MM.1S (cell line): ENCODE data around the gene NR6A1.

ENCODE experiments used
- EZH2phosphoT487 ChIP-seq: fragments of 300-600 bp; sonication (generic); IDR thresholded peaks from 2 replicates; pipeline ENCODE4 v1.6.1; 2018; ENCODE audit warnings: antibody characterized with exemption, low read length
- TF ChIP-seq, protein P1 (sequence below): fragments of 300-600 bp; sonication (generic); IDR thresholded peaks from 2 replicates; pipeline ENCODE4 v1.5.1; 2016; ENCODE audit warnings: antibody characterized with exemption, low read length, mixed read lengths

DNA sequence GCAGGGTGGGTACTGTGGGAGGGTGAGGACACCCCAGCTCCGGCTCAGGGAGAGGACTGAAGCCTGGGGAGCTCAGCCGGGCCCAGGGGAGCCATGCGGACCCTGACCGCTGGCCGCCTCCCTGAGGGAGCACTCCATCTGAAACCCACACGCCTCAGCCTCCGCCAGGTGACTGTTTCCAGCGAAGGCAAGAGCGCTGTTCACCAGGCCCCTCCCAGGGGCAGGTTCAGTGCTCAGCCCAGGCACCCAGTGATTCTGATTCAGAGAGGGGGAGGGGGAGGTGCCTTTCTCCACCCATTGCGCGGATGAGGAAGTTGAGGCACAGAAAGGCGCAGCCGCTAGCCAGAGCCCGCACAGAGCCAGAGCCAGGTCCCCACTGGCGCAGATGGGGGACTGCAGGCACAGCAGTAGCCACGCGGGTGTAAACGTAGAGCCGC is 293.9 kb downstream of the NR6A1 start:
- TF ChIP-seq, protein P1, sequence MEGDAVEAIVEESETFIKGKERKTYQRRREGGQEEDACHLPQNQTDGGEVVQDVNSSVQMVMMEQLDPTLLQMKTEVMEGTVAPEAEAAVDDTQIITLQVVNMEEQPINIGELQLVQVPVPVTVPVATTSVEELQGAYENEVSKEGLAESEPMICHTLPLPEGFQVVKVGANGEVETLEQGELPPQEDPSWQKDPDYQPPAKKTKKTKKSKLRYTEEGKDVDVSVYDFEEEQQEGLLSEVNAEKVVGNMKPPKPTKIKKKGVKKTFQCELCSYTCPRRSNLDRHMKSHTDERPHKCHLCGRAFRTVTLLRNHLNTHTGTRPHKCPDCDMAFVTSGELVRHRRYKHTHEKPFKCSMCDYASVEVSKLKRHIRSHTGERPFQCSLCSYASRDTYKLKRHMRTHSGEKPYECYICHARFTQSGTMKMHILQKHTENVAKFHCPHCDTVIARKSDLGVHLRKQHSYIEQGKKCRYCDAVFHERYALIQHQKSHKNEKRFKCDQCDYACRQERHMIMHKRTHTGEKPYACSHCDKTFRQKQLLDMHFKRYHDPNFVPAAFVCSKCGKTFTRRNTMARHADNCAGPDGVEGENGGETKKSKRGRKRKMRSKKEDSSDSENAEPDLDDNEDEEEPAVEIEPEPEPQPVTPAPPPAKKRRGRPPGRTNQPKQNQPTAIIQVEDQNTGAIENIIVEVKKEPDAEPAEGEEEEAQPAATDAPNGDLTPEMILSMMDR: no peak
- no peak for TF ChIP-seq EZH2phosphoT487
